Testis (tissue), 3 donors: ENCODE measurements around the gene ELMO3. TPM values are rescaled to one million over a fixed set of nuclear protein-coding genes. Genes with fewer than 3 reads are reported as not detected.
A peak's percentile ranks its signal among the peaks of the same experiment; 100 is the strongest.

Source experiments
- DNase-seq: peaks from one replicate; pipeline ENCODE4 v3.0.0-alpha.2; 2019
- H3K27ac ChIP-seq, 2 donors: fragments of 200-600 bp; sonication (generic); one replicate each; pipeline ENCODE4 v1.5.1; 2019
- H3K27me3 ChIP-seq: fragments of 200-600 bp; sonication (generic); one replicate; pipeline ENCODE4 v1.5.1; 2019
- H3K36me3 ChIP-seq: fragments of 200-600 bp; sonication (generic); one replicate; pipeline ENCODE4 v1.5.1; 2017; ENCODE audit warnings: low read depth; ENCODE audit errors: missing control alignments
- H3K4me1 ChIP-seq: fragments of 200-600 bp; sonication (generic); one replicate; pipeline ENCODE4 v1.5.1; 2019
- H3K4me3 ChIP-seq, 2 donors: fragments of 200-600 bp; sonication (generic); one replicate each; pipeline ENCODE4 v1.5.1; 2017 to 2019
- H3K9me3 ChIP-seq: fragments of 200-600 bp; sonication (generic); one replicate; pipeline ENCODE4 v1.5.1; 2017
- POLR2A ChIP-seq: fragments of 450-650 bp; IDR thresholded peaks from one replicate; pipeline ENCODE4 v1.6.1; 2017; ENCODE audit warnings: antibody characterized with exemption, mild to moderate bottlenecking, moderate library complexity
- WGBS, 2 donors: methylation state at CpG; one replicate each; pipeline ENCODE4 v1.1.5; 2018; 5-methylcytosine and 5-hydroxymethylcytosine counted together
- intact Hi-C: fragments of 100-400 bp; cut with DNase I; formaldehyde crosslinking; loops from one replicate; pipeline ENCODE4 v1.15.1; 2023; ENCODE audit warnings: low total_unique reads
- polyA plus RNA-seq: library from polyadenylated mRNA; stranded (reverse); fragments of 350-450 nt; fragmentation: Illumina TruSeq; extraction: RNeasy Lipid Tissue Mini Kit (QIAGEN cat#74804); gene quantifications from one replicate; pipeline ENCODE4 v1.2.3, GENCODE V29; 2014; ENCODE audit warnings: low read depth, low replicate concordance; ENCODE audit not compliant: insufficient read depth
- total RNA-seq, 2 donors: library from RNA; depleted of rRNA; stranded (reverse); fragments of >200 nt; gene quantifications; one replicate each; pipeline ENCODE4 v1.2.3, GENCODE V29; 2016
- TF ChIP-seq, protein P1 (sequence below), 3 experiments: fragments of 450-650 bp in 2 of 3; fragments of 200-600 bp in 1 of 3; sonication (generic) in 1 of 3; IDR thresholded peaks; one replicate each; pipeline ENCODE4 v1.5.1; 2016 to 2019; ENCODE audit warnings: antibody characterized with exemption in 3 of 3, mild to moderate bottlenecking in 2 of 3, moderate library complexity in 1 of 3

The ELMO3 gene
- total and polyA plus RNA-seq, 3 donors from 2014 or later = 9.3 to 22.2 (median 10.5) TPM

DNA sequence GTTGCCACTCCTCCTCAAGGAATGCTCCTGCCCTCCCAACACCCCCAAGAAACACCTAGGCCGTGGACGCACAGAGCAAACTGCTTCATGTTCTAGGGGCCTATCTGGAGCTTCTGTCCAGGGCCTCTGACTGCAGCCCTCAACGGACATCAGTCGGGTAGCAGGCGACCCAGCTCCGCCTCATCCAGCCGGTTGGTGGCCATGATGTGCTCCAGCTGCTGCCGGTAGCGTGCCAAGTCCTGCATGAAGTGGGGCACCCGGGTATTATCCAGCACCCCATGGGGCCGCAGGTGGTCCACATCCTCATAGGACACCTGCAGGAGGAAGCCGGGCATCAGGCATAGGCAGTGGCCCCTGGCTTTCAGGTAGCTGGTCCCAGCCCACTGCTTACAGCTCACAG is 22.3 kb upstream of the ELMO3 start:
- Histone ChIP-seq H3K27ac (no peak overlapping the region), H3K27me3 (no peaks in the 10 kb centered on the region), H3K4me3 (no peak overlapping the region), H3K4me1 (peaks cover 16% of the 10 kb centered on the region), H3K9me3 (no peaks in the 10 kb centered on the region), H3K36me3 (no peaks in the 10 kb centered on the region)
- DNase-seq = no peak
- intact Hi-C loops = no loop called here
- TF ChIP-seq, protein P1, sequence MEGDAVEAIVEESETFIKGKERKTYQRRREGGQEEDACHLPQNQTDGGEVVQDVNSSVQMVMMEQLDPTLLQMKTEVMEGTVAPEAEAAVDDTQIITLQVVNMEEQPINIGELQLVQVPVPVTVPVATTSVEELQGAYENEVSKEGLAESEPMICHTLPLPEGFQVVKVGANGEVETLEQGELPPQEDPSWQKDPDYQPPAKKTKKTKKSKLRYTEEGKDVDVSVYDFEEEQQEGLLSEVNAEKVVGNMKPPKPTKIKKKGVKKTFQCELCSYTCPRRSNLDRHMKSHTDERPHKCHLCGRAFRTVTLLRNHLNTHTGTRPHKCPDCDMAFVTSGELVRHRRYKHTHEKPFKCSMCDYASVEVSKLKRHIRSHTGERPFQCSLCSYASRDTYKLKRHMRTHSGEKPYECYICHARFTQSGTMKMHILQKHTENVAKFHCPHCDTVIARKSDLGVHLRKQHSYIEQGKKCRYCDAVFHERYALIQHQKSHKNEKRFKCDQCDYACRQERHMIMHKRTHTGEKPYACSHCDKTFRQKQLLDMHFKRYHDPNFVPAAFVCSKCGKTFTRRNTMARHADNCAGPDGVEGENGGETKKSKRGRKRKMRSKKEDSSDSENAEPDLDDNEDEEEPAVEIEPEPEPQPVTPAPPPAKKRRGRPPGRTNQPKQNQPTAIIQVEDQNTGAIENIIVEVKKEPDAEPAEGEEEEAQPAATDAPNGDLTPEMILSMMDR (IDR thresholded peaks at IDR 0.05) = no peak
- no peak for TF ChIP-seq POLR2A
- WGBS, 2 donors = 93 to 94% methylated on average over 3 to 11 of the region's 12 CpGs

DNA sequence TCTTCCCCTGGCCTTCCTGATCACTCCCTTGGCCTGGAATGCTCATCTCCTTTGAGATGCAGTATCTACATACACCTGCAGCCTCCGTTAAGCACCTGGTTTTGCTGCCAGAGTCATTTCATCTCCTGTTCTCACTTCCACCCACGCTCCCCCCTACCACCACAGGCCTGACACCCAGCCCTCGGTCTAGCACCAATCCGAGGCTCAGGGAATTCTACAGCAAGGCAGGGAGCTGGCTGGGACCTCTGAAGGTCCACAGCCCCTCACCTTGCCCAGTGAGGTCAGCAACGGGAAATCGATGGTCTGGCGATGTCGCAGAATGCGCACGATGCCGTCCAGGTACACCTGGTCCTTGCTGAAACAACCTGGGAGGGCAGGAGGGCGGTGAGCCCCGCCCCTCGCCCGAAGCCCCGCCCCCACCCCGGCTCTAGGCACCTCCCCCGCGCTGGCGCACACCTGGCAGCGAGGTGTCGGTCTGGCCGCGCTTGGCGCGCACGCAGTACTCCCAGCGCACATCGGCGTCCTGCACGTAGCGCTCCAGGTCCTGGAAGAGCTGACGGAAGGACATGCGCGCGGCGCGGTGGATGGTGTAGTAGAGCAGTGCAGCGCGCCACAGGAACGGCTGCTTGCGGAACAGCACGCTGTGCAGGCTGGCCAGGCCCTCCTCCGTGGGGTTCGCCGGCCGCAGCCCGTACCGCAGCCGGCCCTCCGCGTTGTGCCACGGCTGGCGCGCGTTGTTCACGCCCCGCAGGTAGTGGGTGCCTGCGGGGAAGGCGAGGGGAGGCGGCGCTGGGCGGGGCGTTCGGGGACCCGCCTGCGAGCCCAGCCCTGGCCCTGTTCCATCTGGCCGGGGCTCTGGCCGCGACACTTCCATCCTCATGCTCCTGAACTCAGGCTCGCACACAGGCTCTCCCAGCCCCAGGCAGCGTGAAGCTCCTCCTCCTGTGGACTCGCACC is 20.9 kb upstream of the ELMO3 start:
- intact Hi-C loops = no loop called here
- DNase-seq = peak; percentile 65
- TF ChIP-seq, protein P1 (IDR thresholded peaks at IDR 0.05) = peak in 1 of 3 experiments; percentile 40
- TF ChIP-seq POLR2A = no peak
- Histone ChIP-seq H3K4me1 (peaks cover 18% of the 10 kb centered on the region), H3K27ac (peak overlapping the region in 1 of 2 donors; percentile 69), H3K4me3 (peak overlapping the region; percentile 37 to 53), H3K9me3 (no peaks in the 10 kb centered on the region), H3K27me3 (no peaks in the 10 kb centered on the region), H3K36me3 (no peaks in the 10 kb centered on the region)
- 3 to 18% methylated on average over 27 to 42 of the region's 73 CpGs for WGBS, 2 donors

DNA sequence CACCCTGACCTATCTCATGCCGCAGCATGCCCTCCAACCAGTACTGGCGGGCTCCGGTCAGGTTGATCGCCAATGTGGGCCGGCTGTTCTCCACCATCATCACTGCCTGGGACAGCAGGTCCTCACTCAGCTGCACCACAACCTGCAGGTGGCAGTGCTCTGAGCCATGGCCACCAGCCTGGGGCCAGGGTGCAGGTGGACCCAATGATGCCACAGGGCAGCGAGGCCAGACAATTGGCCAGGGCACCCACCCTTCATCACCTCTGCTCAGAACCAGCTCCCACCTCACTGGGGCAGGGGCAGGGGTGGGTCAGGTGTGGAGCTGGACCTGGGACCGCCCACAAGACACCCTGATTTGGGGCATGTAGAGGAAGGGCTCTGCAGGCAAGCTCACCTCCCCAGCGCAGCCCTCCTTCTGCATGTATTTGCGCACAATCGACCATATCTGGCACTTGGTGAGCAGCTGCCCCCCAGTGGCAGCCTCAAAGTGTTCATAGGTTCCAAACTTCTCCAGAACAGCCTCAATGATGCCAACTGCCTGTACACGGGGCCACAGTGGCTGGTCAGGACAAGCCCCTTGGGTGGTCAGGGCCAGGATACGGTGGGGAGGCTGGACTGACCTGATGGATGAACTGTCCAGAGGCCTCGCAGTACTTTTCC is 19.4 kb upstream of the ELMO3 start:
- Histone ChIP-seq H3K27ac (no peak overlapping the region), H3K9me3 (no peaks in the 10 kb centered on the region), H3K4me3 (no peak overlapping the region), H3K4me1 (peaks cover 11% of the 10 kb centered on the region), H3K27me3 (no peaks in the 10 kb centered on the region), H3K36me3 (no peaks in the 10 kb centered on the region)
- WGBS, 2 donors = 90 to 94% methylated on average over 9 to 13 of the region's 13 CpGs
- TF ChIP-seq, protein P1 (IDR thresholded peaks at IDR 0.05) = no peak
- no peak for TF ChIP-seq POLR2A
- no peak for DNase-seq
- intact Hi-C loops = no loop called here

DNA sequence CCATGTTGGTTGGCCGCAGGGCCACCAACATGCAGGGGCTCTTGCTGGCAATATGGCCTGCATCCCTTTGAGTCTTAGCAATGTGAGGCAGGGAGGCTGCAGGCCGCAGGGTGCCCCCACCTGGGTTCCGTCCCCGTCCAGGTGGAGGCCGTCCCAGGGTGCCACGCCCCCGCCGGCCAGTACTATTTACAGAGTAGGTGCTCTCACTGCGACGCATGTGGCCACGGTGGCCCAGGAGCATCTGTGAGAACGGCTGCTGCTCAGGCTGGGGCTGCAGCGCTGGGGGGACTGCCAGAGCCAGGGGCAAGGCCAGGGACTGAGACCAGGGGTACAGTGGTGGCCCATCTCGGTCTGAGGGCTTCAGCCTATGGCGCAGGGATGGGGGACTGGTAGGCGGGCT is 18.8 kb upstream of the ELMO3 start:
- WGBS, 2 donors = 95 to 100% methylated on average over 1 to 16 of the region's 16 CpGs
- TF ChIP-seq POLR2A = no peak
- TF ChIP-seq, protein P1 (IDR thresholded peaks at IDR 0.05) = no peak
- Histone ChIP-seq H3K4me3 (no peak overlapping the region), H3K36me3 (no peaks in the 10 kb centered on the region), H3K27ac (no peak overlapping the region), H3K27me3 (no peaks in the 10 kb centered on the region), H3K9me3 (no peaks in the 10 kb centered on the region), H3K4me1 (peaks cover 14% of the 10 kb centered on the region)
- intact Hi-C loops = no loop called here
- no peak for DNase-seq
